GM12878 (cell line): ENCODE data around the gene HACE1. TPM values are rescaled to one million over a fixed set of nuclear protein-coding genes. Genes with fewer than 3 reads are reported as not detected.

Experiments
- ATAC-seq: fragments of 200-7000 bp; cut with Tn5 transposase; 3 replicates; pipeline ENCODE4 v1.9.1; 2020; ENCODE audit warnings: mild to moderate bottlenecking, moderate library complexity
- BruUV-seq: library from RNA; stranded (reverse); fragments of 400-500 nt; replicated peaks from 2 replicates; lab custom pipeline; 2021; lab: Mats Ljungman, UMichigan
- CTCF ChIA-PET: fragments of 300-600 bp; sonication (Branson Sonifier 250); formaldehyde crosslinking; extraction: SDS; loops from one replicate; lab custom pipeline; 2021; ENCODE audit warnings: inconsistent platforms; lab: Yijun Ruan, JAX
- POLR2A ChIA-PET: fragments of 350-600 bp; formaldehyde crosslinking; extraction: SDS; loops from one replicate; lab custom pipeline; 2021; ENCODE audit warnings: inconsistent platforms; lab: Charles Lee
- RAD21 ChIA-PET: fragments of 300-600 bp; sonication (Branson Sonifier 250); formaldehyde crosslinking; loops from one replicate; lab custom pipeline; 2023; ENCODE audit warnings: antibody characterized with exemption; ENCODE audit not compliant: unreplicated experiment; lab: Charles Lee
- SMC1A ChIA-PET: fragments of 300-600 bp; sonication (Branson Sonifier 250); formaldehyde crosslinking; loops from one replicate; lab custom pipeline; 2023; ENCODE audit not compliant: unreplicated experiment, uncharacterized antibody; lab: Charles Lee
- DNase-seq: peaks from one replicate; pipeline ENCODE4 v3.0.0-alpha.2; 2011; ENCODE audit warnings: low read depth, low spot score
- FAIRE-seq: peaks from 3 replicates; lab custom pipeline; 2011; peaks lifted over from hg19 to GRCh38; lab: Jason Lieb, UNC
- H2AFZ ChIP-seq: 2 replicates; pipeline ENCODE4 v1.6.0; 2011; ENCODE audit warnings: low read depth, low read length, control low read depth; ENCODE audit not compliant: control insufficient read depth
- H3K27ac ChIP-seq: 2 replicates; pipeline ENCODE4 v1.5.1; 2011; ENCODE audit warnings: control low read depth; ENCODE audit not compliant: control insufficient read depth, insufficient read depth
- H3K27me3 ChIP-seq, 2 experiments: replicated peaks in 1 of 2; 2 replicates each; pipeline versions ENCODE4 v1.6.0 to v1.6.1; 2011; ENCODE audit warnings: low read length in 1 of 2; ENCODE audit not compliant: control insufficient read depth in 2 of 2, insufficient read depth in 2 of 2
- H3K36me3 ChIP-seq, 2 experiments: 2 replicates each; pipeline ENCODE4 v1.5.1; 2011; ENCODE audit warnings: low read length in 1 of 2; ENCODE audit not compliant: control insufficient read depth in 2 of 2, insufficient read depth in 2 of 2
- H3K4me1 ChIP-seq: 2 replicates; pipeline ENCODE4 v1.6.1; 2011; ENCODE audit warnings: mild to moderate bottlenecking, low read length, moderate library complexity, mixed read lengths; ENCODE audit not compliant: control insufficient read depth, insufficient read depth
- H3K4me2 ChIP-seq: 2 replicates; pipeline ENCODE4 v1.6.0; 2011; ENCODE audit warnings: control low read depth; ENCODE audit not compliant: control insufficient read depth, insufficient read depth
- H3K4me3 ChIP-seq: fragments of 200-600 bp; sonication (generic); 2 replicates; pipeline ENCODE4 v1.5.1; 2016
- H3K79me2 ChIP-seq: 2 replicates; pipeline ENCODE4 v1.6.0; 2011; ENCODE audit warnings: low read length; ENCODE audit not compliant: control insufficient read depth, insufficient read depth
- H3K9ac ChIP-seq: 2 replicates; pipeline ENCODE4 v1.8.0; 2011; ENCODE audit warnings: low read length, control low read depth, mixed read lengths; ENCODE audit not compliant: control insufficient read depth, insufficient read depth
- H3K9me3 ChIP-seq: replicated peaks from 3 replicates; pipeline ENCODE4 v1.5.1; 2011; ENCODE audit warnings: mild to moderate bottlenecking, low read length; ENCODE audit not compliant: control insufficient read depth, insufficient read depth
- H4K20me1 ChIP-seq: 2 replicates; pipeline ENCODE4 v1.6.0; 2011; ENCODE audit not compliant: control insufficient read depth, insufficient read depth
- BCL11A ChIP-seq: IDR thresholded peaks from 2 replicates; pipeline ENCODE4 v1.6.1; 2011; ENCODE audit warnings: low read depth, low read length
- EED ChIP-seq: sonication (generic); IDR thresholded peaks from 2 replicates; pipeline ENCODE4 v1.6.1; 2016; ENCODE audit warnings: antibody characterized with exemption, low read depth
- EP300 ChIP-seq, 2 experiments: fragments of 150-350 bp in 1 of 2; IDR thresholded peaks; 2 replicates each; pipeline ENCODE4 v1.6.1; 2011 to 2012; ENCODE audit warnings: low read depth in 2 of 2, low read length in 2 of 2, borderline replicate concordance in 1 of 2, improper control_type of control experiment in 1 of 2, inconsistent platforms in 1 of 2; ENCODE audit not compliant: control insufficient read depth in 1 of 2
- FOS ChIP-seq: IDR thresholded peaks from 3 replicates; pipeline ENCODE4 v1.6.1; 2011; ENCODE audit warnings: borderline replicate concordance; ENCODE audit not compliant: insufficient read length; ENCODE audit errors: extremely low read depth
- GATAD2B ChIP-seq: fragments of 450-650 bp; conservative IDR thresholded peaks from 2 replicates; pipeline ENCODE4 v1.6.1; 2017; ENCODE audit warnings: low read depth, mild to moderate bottlenecking, moderate library complexity
- HDAC2 ChIP-seq: fragments of 200-600 bp; sonication (generic); IDR thresholded peaks from 2 replicates; pipeline ENCODE4 v1.6.1; 2017
- MTA2 ChIP-seq: fragments of 450-650 bp; IDR thresholded peaks from 2 replicates; pipeline ENCODE4 v1.6.1; 2016; ENCODE audit warnings: low read depth, mild to moderate bottlenecking, moderate library complexity
- MTA3 ChIP-seq: IDR thresholded peaks from 2 replicates; pipeline ENCODE4 v1.6.1; 2012; ENCODE audit warnings: low read length, inconsistent platforms, borderline replicate concordance
- NFIC ChIP-seq: IDR thresholded peaks from 2 replicates; pipeline ENCODE4 v1.6.1; 2012; ENCODE audit warnings: low read depth, mild to moderate bottlenecking, inconsistent platforms, low read length, moderate library complexity
- RB1 ChIP-seq: fragments of 450-650 bp; formaldehyde crosslinking; IDR thresholded peaks from 2 replicates; pipeline ENCODE4 v1.6.1; 2017; ENCODE audit warnings: mild to moderate bottlenecking, borderline replicate concordance
- ZNF207 ChIP-seq: fragments of 450-650 bp; IDR thresholded peaks from 2 replicates; pipeline ENCODE4 v1.6.1; 2014; ENCODE audit warnings: antibody characterized with exemption, mild to moderate bottlenecking, borderline replicate concordance
- ZNF217 ChIP-seq: fragments of 450-650 bp; IDR thresholded peaks from 2 replicates; pipeline ENCODE4 v1.6.1; 2017; ENCODE audit warnings: antibody characterized with exemption, mild to moderate bottlenecking
- WGBS: methylation state at CpG from one replicate; pipeline ENCODE4 v1.1.6; 2016; ENCODE audit warnings: low lambda C conversion rate; ENCODE audit not compliant: insufficient replicate concordance, insufficient coverage; ENCODE audit errors: missing lambda C conversion rate; 5-methylcytosine and 5-hydroxymethylcytosine counted together
- in situ Hi-C: fragments of 300-500 bp; cut with MboI; formaldehyde crosslinking; loops from 9 replicates; pipeline ENCODE4 v1.14.3; 2018; ENCODE audit warnings: mixed read lengths
- intact Hi-C: fragments of 100-400 bp; cut with micrococcal nuclease; formaldehyde crosslinking; loops from one replicate; pipeline ENCODE4 v1.14.2; 2022; ENCODE audit not compliant: unreplicated experiment
- polyA plus RNA-seq, 11 experiments: library from polyadenylated mRNA; depleted of rRNA in 4 of 11; unstranded in 6 of 11; stranded (reverse) in 5 of 11; fragments of >200 nt; fragmentation: Nextera tagmentation in 4 of 11; fragmentation: Illumina TruSeq in 1 of 11; extraction: Ambion mirVana in 4 of 11; extraction: Trizol in 1 of 11; gene quantifications; 1 replicate in 1 of 11; 2 replicates in 10 of 11; pipeline versions ENCODE4 v1.2.1 to v1.2.3, GENCODE V29; 2011 to 2016; ENCODE audit warnings: inconsistent platforms in 2 of 11, missing spikeins in 2 of 11, low read depth in 1 of 11
- total RNA-seq, 4 experiments: library from RNA; depleted of rRNA in 3 of 4; stranded (reverse); fragments of >200 nt in 3 of 4; fragmentation: Illumina TruSeq in 1 of 4; extraction: Trizol in 1 of 4; gene quantifications; 2 replicates each; pipeline versions ENCODE4 v1.2.1 to v1.2.3, GENCODE V29; 2013 to 2021
- TF ChIP-seq, protein P1 (sequence below), 3 experiments: IDR thresholded peaks in 2 of 3; conservative IDR thresholded peaks in 1 of 3; 2 replicates each; pipeline ENCODE4 v1.5.1; 2011; ENCODE audit warnings: low read depth in 3 of 3, low read length in 3 of 3, mild to moderate bottlenecking in 3 of 3, control low read depth in 2 of 3, moderate library complexity in 2 of 3, inconsistent platforms in 1 of 3, mixed read lengths in 1 of 3; ENCODE audit not compliant: control insufficient read depth in 2 of 3, insufficient read depth in 1 of 3; ENCODE audit errors: extremely low read depth in 1 of 3
- TF ChIP-seq, protein P2 (sequence below): fragments of 450-650 bp; IDR thresholded peaks from 2 replicates; pipeline ENCODE4 v1.6.1; 2017; ENCODE audit warnings: mild to moderate bottlenecking
- TF ChIP-seq, protein P3 (sequence below): fragments of 150-350 bp; IDR thresholded peaks from 2 replicates; pipeline ENCODE4 v1.6.1; 2014; ENCODE audit warnings: mild to moderate bottlenecking, low read depth, low read length

HACE1 gene
- total and polyA plus RNA-seq, 10 of the 15 experiments (the other 5 are each of a cell fraction or from before 2014, with no cell fraction given) = 1.6 to 16.9 (median 5.6) TPM

DNA sequence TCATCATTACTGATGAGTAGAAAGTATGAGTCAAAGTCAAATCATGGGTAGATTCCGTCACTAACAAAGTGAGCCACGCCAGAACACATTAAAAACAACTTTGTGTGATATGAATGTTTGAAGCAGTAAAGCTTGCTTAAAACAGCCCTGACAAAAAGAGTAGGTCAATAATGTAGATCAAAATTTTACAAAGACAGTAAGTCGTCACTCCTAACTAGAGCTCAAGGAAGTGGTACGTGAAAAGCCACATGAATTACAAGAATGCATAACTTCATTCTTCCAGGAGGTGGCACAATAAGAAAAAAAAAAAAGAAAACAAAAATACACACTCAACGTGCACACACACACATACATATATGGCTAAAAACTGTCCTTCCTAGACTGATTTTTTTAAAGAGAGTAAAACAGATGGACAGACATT, 69.9 kb downstream of the HACE1 start (continued):
- TF ChIP-seq, protein P1, sequence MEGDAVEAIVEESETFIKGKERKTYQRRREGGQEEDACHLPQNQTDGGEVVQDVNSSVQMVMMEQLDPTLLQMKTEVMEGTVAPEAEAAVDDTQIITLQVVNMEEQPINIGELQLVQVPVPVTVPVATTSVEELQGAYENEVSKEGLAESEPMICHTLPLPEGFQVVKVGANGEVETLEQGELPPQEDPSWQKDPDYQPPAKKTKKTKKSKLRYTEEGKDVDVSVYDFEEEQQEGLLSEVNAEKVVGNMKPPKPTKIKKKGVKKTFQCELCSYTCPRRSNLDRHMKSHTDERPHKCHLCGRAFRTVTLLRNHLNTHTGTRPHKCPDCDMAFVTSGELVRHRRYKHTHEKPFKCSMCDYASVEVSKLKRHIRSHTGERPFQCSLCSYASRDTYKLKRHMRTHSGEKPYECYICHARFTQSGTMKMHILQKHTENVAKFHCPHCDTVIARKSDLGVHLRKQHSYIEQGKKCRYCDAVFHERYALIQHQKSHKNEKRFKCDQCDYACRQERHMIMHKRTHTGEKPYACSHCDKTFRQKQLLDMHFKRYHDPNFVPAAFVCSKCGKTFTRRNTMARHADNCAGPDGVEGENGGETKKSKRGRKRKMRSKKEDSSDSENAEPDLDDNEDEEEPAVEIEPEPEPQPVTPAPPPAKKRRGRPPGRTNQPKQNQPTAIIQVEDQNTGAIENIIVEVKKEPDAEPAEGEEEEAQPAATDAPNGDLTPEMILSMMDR (IDR thresholded peaks at IDR 0.05 in 2 of 3, conservative IDR thresholded peaks at IDR 0.05 in 1 of 3; ENCODE audit: control insufficient read depth in 2 of 3, extremely low read depth in 1 of 3, insufficient read depth in 1 of 3, low read depth in 3 of 3, low read length in 3 of 3) = peak; percentile 30 to 46 (median 41); a peak in 4 of 6 replicates

DNA sequence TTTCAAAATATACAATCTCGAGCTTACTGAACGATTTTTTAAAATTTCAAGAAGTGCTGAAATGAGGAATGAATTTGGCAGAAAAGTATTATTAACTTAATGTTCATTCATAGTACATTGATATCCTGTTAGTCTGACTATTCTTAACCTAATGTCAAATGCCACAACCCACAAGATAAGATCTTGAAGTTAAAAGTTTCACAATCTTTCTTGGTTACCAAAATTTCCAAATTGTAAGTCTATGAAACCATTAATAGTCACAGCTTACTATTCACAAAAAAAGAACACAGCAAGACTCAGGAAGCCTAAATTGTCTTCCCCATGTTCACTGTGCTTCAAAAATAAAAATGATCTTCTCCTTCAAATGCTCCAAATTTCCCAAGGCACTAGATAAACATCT, 71.3 kb downstream of the HACE1 start:
- H3K79me2 ChIP-seq = no peaks in the 10 kb centered on the region
- no peak overlapping the region for H3K4me2 ChIP-seq
- H3K27me3 ChIP-seq = no peaks in the 10 kb centered on the region
- ATAC-seq (no peak), DNase-seq (no peak), FAIRE-seq (no peak)
- no peak overlapping the region for H3K4me3 ChIP-seq
- no peaks in the 10 kb centered on the region for H4K20me1 ChIP-seq
- H3K27ac ChIP-seq = no peak overlapping the region
- 95% methylated on average over 2 of the region's 2 CpGs for WGBS
- H3K36me3 ChIP-seq = no peaks in the 10 kb centered on the region; a peak in 1 of 4 replicates
- BruUV-seq = no TSS peak
- peaks cover 3% of the 10 kb centered on the region; the same call in 1 of the 2 replicates for H3K4me1 ChIP-seq
- ChIA-PET CTCF (interaction anchor here (1.6 to 5.9 kb wide), 6 partner anchors 10 to 289 kb away, joined by 3 to 101 read pairs (median 10); no protein-coding TSS in a partner anchor), RAD21 (interaction anchor here (1.6 to 3.2 kb wide), 3 partner anchors 287 to 291 kb away, joined by 7 to 54 read pairs (median 9); no protein-coding TSS in a partner anchor), SMC1A (interaction anchor here (3.1 to 3.3 kb wide), 2 partner anchors 70 to 289 kb away, joined by 12 to 41 read pairs; partner anchors contain the start of gene HACE1), POLR2A (no interaction called here)
- no peak overlapping the region; the same call in 1 of the 2 replicates for H2AFZ ChIP-seq
- H3K9ac ChIP-seq = no peak overlapping the region
- in situ Hi-C loops = no loop called here
- no peaks in the 10 kb centered on the region for H3K9me3 ChIP-seq
- intact Hi-C loops = loop anchor here (2.0 kb wide), 1 partner anchor 290 kb away; no protein-coding TSS in a partner anchor
- TF ChIP-seq HDAC2 = no peak
- no peak for TF ChIP-seq NFIC
- TF ChIP-seq BCL11A = no peak
- no peak for TF ChIP-seq RB1
- TF ChIP-seq GATAD2B = no peak
- TF ChIP-seq EP300 (IDR thresholded peaks at IDR 0.05; ENCODE audit: borderline replicate concordance in 1 of 2, control insufficient read depth in 1 of 2, low read depth in 2 of 2, low read length in 2 of 2) = no peak
- TF ChIP-seq ZNF207 = no peak
- TF ChIP-seq, protein P2, sequence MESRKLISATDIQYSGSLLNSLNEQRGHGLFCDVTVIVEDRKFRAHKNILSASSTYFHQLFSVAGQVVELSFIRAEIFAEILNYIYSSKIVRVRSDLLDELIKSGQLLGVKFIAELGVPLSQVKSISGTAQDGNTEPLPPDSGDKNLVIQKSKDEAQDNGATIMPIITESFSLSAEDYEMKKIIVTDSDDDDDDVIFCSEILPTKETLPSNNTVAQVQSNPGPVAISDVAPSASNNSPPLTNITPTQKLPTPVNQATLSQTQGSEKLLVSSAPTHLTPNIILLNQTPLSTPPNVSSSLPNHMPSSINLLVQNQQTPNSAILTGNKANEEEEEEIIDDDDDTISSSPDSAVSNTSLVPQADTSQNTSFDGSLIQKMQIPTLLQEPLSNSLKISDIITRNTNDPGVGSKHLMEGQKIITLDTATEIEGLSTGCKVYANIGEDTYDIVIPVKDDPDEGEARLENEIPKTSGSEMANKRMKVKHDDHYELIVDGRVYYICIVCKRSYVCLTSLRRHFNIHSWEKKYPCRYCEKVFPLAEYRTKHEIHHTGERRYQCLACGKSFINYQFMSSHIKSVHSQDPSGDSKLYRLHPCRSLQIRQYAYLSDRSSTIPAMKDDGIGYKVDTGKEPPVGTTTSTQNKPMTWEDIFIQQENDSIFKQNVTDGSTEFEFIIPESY = no peak
- TF ChIP-seq, protein P3, sequence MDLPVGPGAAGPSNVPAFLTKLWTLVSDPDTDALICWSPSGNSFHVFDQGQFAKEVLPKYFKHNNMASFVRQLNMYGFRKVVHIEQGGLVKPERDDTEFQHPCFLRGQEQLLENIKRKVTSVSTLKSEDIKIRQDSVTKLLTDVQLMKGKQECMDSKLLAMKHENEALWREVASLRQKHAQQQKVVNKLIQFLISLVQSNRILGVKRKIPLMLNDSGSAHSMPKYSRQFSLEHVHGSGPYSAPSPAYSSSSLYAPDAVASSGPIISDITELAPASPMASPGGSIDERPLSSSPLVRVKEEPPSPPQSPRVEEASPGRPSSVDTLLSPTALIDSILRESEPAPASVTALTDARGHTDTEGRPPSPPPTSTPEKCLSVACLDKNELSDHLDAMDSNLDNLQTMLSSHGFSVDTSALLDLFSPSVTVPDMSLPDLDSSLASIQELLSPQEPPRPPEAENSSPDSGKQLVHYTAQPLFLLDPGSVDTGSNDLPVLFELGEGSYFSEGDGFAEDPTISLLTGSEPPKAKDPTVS = no peak
- TF ChIP-seq MTA2 = no peak
- no peak for TF ChIP-seq EED
- TF ChIP-seq MTA3 = no peak
- no peak for TF ChIP-seq ZNF217
- TF ChIP-seq FOS = no peak
